AG09309 (cell line): Measurements from ENCODE around the gene ADCY9.

Experiments
- DNase-seq: peaks from one replicate; pipeline ENCODE4 v3.0.0-alpha.2; 2010; ENCODE audit warnings: low read depth
- H3K4me3 ChIP-seq: 2 replicates; pipeline ENCODE4 v1.5.1; 2011; ENCODE audit warnings: mild to moderate bottlenecking, low read depth, low read length, moderate library complexity; ENCODE audit not compliant: control insufficient read depth
- CTCF ChIP-seq: IDR thresholded peaks from 2 replicates; pipeline ENCODE4 v1.5.1; 2011; ENCODE audit warnings: mild to moderate bottlenecking, low read depth, low read length, inconsistent platforms; ENCODE audit not compliant: insufficient read depth, control insufficient read depth; ENCODE audit errors: missing control alignments

Gene ADCY9

GRCh38 chr16:4152267-4152666 lies 36.0 kb upstream of the ADCY9 start:
- TF ChIP-seq CTCF, result no peak
- H3K4me3 ChIP-seq, result no peak overlapping the region
- no peak for DNase-seq

GRCh38 chr16:4147236-4147635 lies 31.0 kb upstream of the ADCY9 start:
- DNase-seq, result no peak
- no peak for TF ChIP-seq CTCF
- no peak overlapping the region for H3K4me3 ChIP-seq

GRCh38 chr16:4142268-4142667 lies 26.0 kb upstream of the ADCY9 start:
- TF ChIP-seq CTCF, result no peak
- H3K4me3 ChIP-seq, result no peak overlapping the region
- DNase-seq, result no peak

- H3K4me3 ChIP-seq, result no peak overlapping the region
- no peak for TF ChIP-seq CTCF
- no peak for DNase-seq
Measured at GRCh38 chr16:4141604-4142003, 25.4 kb upstream of the ADCY9 start.

GRCh38 chr16:4140652-4141051 lies 24.4 kb upstream of the ADCY9 start:
- no peak for TF ChIP-seq CTCF
- DNase-seq, result no peak
- no peak overlapping the region for H3K4me3 ChIP-seq

- DNase-seq, result no peak
Measured at GRCh38 chr16:4139968-4140367, 23.7 kb upstream of the ADCY9 start.

More at GRCh38 chr16:4139968-4140367, 23.7 kb upstream of the ADCY9 start:
- H3K4me3 ChIP-seq, result no peak overlapping the region
- no peak for TF ChIP-seq CTCF
